SK-N-SH (cell line): Measurements from ENCODE around the gene ADIG.

Source experiments
- FOXJ3 ChIP-seq: sonication (generic); formaldehyde crosslinking; IDR thresholded peaks from 2 replicates; pipeline ENCODE4 v1.5.1; 2020; ENCODE audit warnings: mild to moderate bottlenecking, missing genetic modification reagents
- GATA2 ChIP-seq: sonication (generic); formaldehyde crosslinking; IDR thresholded peaks from 2 replicates; pipeline ENCODE4 v1.5.0; 2020; ENCODE audit warnings: mild to moderate bottlenecking, missing genetic modification reagents
- MXI1 ChIP-seq: IDR thresholded peaks from 2 replicates; pipeline ENCODE4 v1.6.1; 2012; ENCODE audit warnings: mild to moderate bottlenecking, low read depth, low read length, improper control_type of control experiment
- POLR2AphosphoS5 ChIP-seq: IDR thresholded peaks from 2 replicates; pipeline ENCODE4 v1.6.1; 2012; ENCODE audit warnings: low read depth, low read length
- USF1 ChIP-seq: IDR thresholded peaks from 2 replicates; pipeline ENCODE4 v1.4.0; 2012; ENCODE audit warnings: low read depth, borderline replicate concordance
- YY1 ChIP-seq: IDR thresholded peaks from 2 replicates; pipeline ENCODE4 v1.4.0; 2012; ENCODE audit warnings: low read depth, mild to moderate bottlenecking
- TF ChIP-seq, protein P1 (sequence below): fragments of 200-600 bp; sonication (generic); IDR thresholded peaks from 2 replicates; pipeline ENCODE4 v1.6.1; 2017; ENCODE audit warnings: antibody characterized with exemption, mild to moderate bottlenecking, moderate library complexity
- TF ChIP-seq, protein P2 (sequence below): fragments of 150-350 bp; IDR thresholded peaks from 2 replicates; pipeline ENCODE4 v1.6.1; 2017; ENCODE audit warnings: antibody characterized with exemption, low read length, low read depth, borderline replicate concordance

DNA sequence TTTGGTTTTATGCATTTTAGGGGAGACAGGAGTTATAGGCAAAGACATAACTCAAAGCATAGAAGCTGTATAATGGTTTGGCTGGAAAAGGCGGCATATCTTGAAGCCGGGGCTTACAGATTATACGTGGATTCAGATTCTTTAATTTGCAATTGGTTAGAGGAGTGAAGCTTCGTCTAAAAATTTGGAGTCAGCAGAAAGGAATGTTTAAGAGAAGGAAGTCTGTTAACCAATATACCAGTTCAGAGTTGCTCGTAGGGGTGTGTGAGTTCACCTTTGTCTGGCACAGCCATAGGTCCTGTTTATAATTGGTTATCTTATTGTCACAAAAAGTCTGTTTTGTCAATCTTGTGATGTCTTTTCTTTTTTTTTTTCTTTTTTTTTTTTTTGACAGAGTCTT is 29.5 kb downstream of the ADIG start:
- TF ChIP-seq POLR2AphosphoS5 (no peak), USF1 (no peak), FOXJ3 (no peak), MXI1 (no peak), YY1 (no peak), GATA2 (CRISPR knock-in tag) (no peak)
- TF ChIP-seq, protein P1, sequence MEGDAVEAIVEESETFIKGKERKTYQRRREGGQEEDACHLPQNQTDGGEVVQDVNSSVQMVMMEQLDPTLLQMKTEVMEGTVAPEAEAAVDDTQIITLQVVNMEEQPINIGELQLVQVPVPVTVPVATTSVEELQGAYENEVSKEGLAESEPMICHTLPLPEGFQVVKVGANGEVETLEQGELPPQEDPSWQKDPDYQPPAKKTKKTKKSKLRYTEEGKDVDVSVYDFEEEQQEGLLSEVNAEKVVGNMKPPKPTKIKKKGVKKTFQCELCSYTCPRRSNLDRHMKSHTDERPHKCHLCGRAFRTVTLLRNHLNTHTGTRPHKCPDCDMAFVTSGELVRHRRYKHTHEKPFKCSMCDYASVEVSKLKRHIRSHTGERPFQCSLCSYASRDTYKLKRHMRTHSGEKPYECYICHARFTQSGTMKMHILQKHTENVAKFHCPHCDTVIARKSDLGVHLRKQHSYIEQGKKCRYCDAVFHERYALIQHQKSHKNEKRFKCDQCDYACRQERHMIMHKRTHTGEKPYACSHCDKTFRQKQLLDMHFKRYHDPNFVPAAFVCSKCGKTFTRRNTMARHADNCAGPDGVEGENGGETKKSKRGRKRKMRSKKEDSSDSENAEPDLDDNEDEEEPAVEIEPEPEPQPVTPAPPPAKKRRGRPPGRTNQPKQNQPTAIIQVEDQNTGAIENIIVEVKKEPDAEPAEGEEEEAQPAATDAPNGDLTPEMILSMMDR: no peak
- TF ChIP-seq, protein P2, sequence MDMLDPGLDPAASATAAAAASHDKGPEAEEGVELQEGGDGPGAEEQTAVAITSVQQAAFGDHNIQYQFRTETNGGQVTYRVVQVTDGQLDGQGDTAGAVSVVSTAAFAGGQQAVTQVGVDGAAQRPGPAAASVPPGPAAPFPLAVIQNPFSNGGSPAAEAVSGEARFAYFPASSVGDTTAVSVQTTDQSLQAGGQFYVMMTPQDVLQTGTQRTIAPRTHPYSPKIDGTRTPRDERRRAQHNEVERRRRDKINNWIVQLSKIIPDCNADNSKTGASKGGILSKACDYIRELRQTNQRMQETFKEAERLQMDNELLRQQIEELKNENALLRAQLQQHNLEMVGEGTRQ: no peak
